A549 (cell line): ENCODE results near the gene SLCO3A1. TPM values are rescaled to one million over a fixed set of nuclear protein-coding genes. Genes with fewer than 3 reads are reported as not detected.

Experiments
- ATAC-seq, 2 experiments: fragments of 200-7000 bp in 1 of 2; fragments of >200 bp in 1 of 2; cut with Nextera tagmentation in 1 of 2; cut with Tn5 transposase in 1 of 2; 3 replicates each; pipeline versions ENCODE4 v1.8.0 to v1.9.1; 2018 to 2020; ENCODE audit warnings: mild to moderate bottlenecking in 1 of 2, moderate library complexity in 1 of 2
- CTCF ChIA-PET: fragments of 300-600 bp; sonication (Branson Sonifier 250); formaldehyde crosslinking; extraction: SDS; loops from one replicate; lab custom pipeline; 2021; ENCODE audit warnings: antibody characterized with exemption, inconsistent platforms; lab: Yijun Ruan, JAX
- POLR2A ChIA-PET: fragments of 350-600 bp; formaldehyde crosslinking; extraction: SDS; loops from one replicate; lab custom pipeline; 2021; ENCODE audit warnings: antibody characterized with exemption, inconsistent platforms; lab: Yijun Ruan, JAX
- DNase-seq, 2 experiments: peaks; one replicate each; pipeline versions ENCODE4 v3.0.0 to v3.0.0-alpha.2; 2011 to 2016; ENCODE audit warnings: low read depth in 1 of 2, low spot score in 1 of 2
- FAIRE-seq: peaks from 2 replicates; lab custom pipeline; 2011; peaks lifted over from hg19 to GRCh38; lab: Jason Lieb, UNC
- H3K27ac ChIP-seq, 2 experiments: fragments of >200 bp; sonication (Bioruptor Twin); formaldehyde crosslinking; 3 replicates each; pipeline ENCODE4 v1.5.1; 2016 to 2017
- H3K4me1 ChIP-seq: fragments of >200 bp; sonication (Bioruptor Twin); formaldehyde crosslinking; 3 replicates; pipeline ENCODE4 v1.6.1; 2016
- H3K4me2 ChIP-seq: fragments of >200 bp; sonication (Bioruptor Twin); formaldehyde crosslinking; 3 replicates; pipeline ENCODE4 v1.6.1; 2016
- H3K4me3 ChIP-seq: fragments of >200 bp; sonication (Bioruptor Twin); formaldehyde crosslinking; 3 replicates; pipeline ENCODE4 v1.5.1; 2016
- H3K9me3 ChIP-seq: fragments of >200 bp; sonication (Bioruptor Twin); formaldehyde crosslinking; 3 replicates; pipeline ENCODE4 v1.6.1; 2016
- CBX2 ChIP-seq: fragments of 200-600 bp; sonication (generic); IDR thresholded peaks from 2 replicates; pipeline ENCODE4 v1.6.1; 2016; ENCODE audit warnings: low read depth, mild to moderate bottlenecking, borderline replicate concordance
- CBX8 ChIP-seq: fragments of 200-600 bp; sonication (generic); IDR thresholded peaks from 2 replicates; pipeline ENCODE4 v1.6.1; 2016
- CEBPB ChIP-seq, 2 experiments: fragments of >200 bp in 1 of 2; sonication (Bioruptor Twin) in 1 of 2; formaldehyde crosslinking in 1 of 2; IDR thresholded peaks; 2 replicates each; pipeline ENCODE4 v1.6.1; 2012 to 2016
- CHD2 ChIP-seq: fragments of 150-350 bp; IDR thresholded peaks from 2 replicates; pipeline ENCODE4 v1.6.1; 2014; ENCODE audit warnings: low read length; ENCODE audit not compliant: partially characterized antibody
- EHF ChIP-seq: fragments of 250-450 bp; sonication (Bioruptor Pico); IDR thresholded peaks from 2 replicates; pipeline ENCODE4 v1.5.0; 2020; ENCODE audit warnings: mild to moderate bottlenecking
- ESRRA ChIP-seq: fragments of 150-350 bp; IDR thresholded peaks from 2 replicates; pipeline ENCODE4 v1.6.1; 2014; ENCODE audit warnings: mild to moderate bottlenecking, low read length, borderline replicate concordance
- FOSB ChIP-seq: fragments of 250-450 bp; sonication (Bioruptor Pico); IDR thresholded peaks from 2 replicates; pipeline ENCODE4 v1.5.0; 2020; ENCODE audit warnings: mild to moderate bottlenecking, moderate library complexity
- FOXS1 ChIP-seq: fragments of 250-450 bp; sonication (Bioruptor Pico); IDR thresholded peaks from 2 replicates; pipeline ENCODE4 v1.5.0; 2020; ENCODE audit warnings: mild to moderate bottlenecking, moderate library complexity
- HEYL ChIP-seq: fragments of 250-450 bp; sonication (Bioruptor Pico); IDR thresholded peaks from 2 replicates; pipeline ENCODE4 v1.8.0; 2021; ENCODE audit warnings: mild to moderate bottlenecking, moderate library complexity
- HOXB5 ChIP-seq: fragments of 250-450 bp; sonication (Bioruptor Pico); IDR thresholded peaks from 2 replicates; pipeline ENCODE4 v1.5.0; 2020; ENCODE audit warnings: mild to moderate bottlenecking, moderate library complexity
- JUNB ChIP-seq: fragments of >200 bp; sonication (Bioruptor Twin); formaldehyde crosslinking; IDR thresholded peaks from 2 replicates; pipeline ENCODE4 v1.6.1; 2016
- MAZ ChIP-seq: fragments of 150-350 bp; IDR thresholded peaks from 2 replicates; pipeline ENCODE4 v1.6.1; 2014; ENCODE audit warnings: antibody characterized with exemption, low read depth, low read length, borderline replicate concordance
- MYC ChIP-seq: IDR thresholded peaks from 2 replicates; pipeline ENCODE4 v1.6.1; 2012; ENCODE audit warnings: mild to moderate bottlenecking, inconsistent platforms, low read length, improper control_type of control experiment, borderline replicate concordance
- NFE2L2 ChIP-seq: fragments of 150-350 bp; conservative IDR thresholded peaks from 2 replicates; pipeline ENCODE4 v1.6.1; 2014; ENCODE audit warnings: low read length
- PHF8 ChIP-seq: fragments of 200-600 bp; sonication (generic); IDR thresholded peaks from 2 replicates; pipeline ENCODE4 v1.6.1; 2016; ENCODE audit warnings: low read depth, mild to moderate bottlenecking, antibody characterized with exemption, moderate library complexity, borderline replicate concordance
- POLR2A ChIP-seq: IDR thresholded peaks from 2 replicates; pipeline ENCODE4 v1.6.1; 2012; ENCODE audit warnings: mild to moderate bottlenecking, low read length
- RARB ChIP-seq: fragments of 250-450 bp; sonication (Bioruptor Pico); IDR thresholded peaks from 2 replicates; pipeline ENCODE4 v1.8.0; 2021; ENCODE audit warnings: mild to moderate bottlenecking, moderate library complexity
- RCOR1 ChIP-seq: fragments of 150-350 bp; IDR thresholded peaks from 2 replicates; pipeline ENCODE4 v1.6.1; 2014; ENCODE audit warnings: antibody characterized with exemption, low read length, low read depth
- RFX5 ChIP-seq: fragments of 450-650 bp; IDR thresholded peaks from 2 replicates; pipeline ENCODE4 v1.7.1; 2014; ENCODE audit warnings: antibody characterized with exemption, mild to moderate bottlenecking, moderate library complexity
- RNF2 ChIP-seq: fragments of 200-600 bp; sonication (generic); IDR thresholded peaks from 2 replicates; pipeline ENCODE4 v1.6.1; 2016; ENCODE audit warnings: low read depth, mild to moderate bottlenecking, antibody characterized with exemption, moderate library complexity, borderline replicate concordance
- SMC3 ChIP-seq: fragments of >200 bp; sonication (Bioruptor Twin); formaldehyde crosslinking; IDR thresholded peaks from 3 replicates; pipeline ENCODE4 v1.6.1; 2018; ENCODE audit warnings: inconsistent platforms
- TFCP2L1 ChIP-seq: fragments of 250-450 bp; sonication (Bioruptor Pico); IDR thresholded peaks from 2 replicates; pipeline ENCODE4 v1.5.0; 2021; ENCODE audit warnings: mild to moderate bottlenecking
- TP53 ChIP-seq: fragments of 250-450 bp; sonication (Bioruptor Pico); IDR thresholded peaks from 2 replicates; pipeline ENCODE4 v1.5.0; 2021; ENCODE audit warnings: mild to moderate bottlenecking, moderate library complexity
- ZFP36 ChIP-seq: fragments of 450-650 bp; IDR thresholded peaks from 2 replicates; pipeline ENCODE4 v1.6.1; 2014; ENCODE audit warnings: borderline replicate concordance; ENCODE audit not compliant: partially characterized antibody
- ZSCAN20 ChIP-seq: fragments of 250-450 bp; sonication (Bioruptor Pico); IDR thresholded peaks from 2 replicates; pipeline ENCODE4 v1.8.0; 2022; ENCODE audit warnings: mild to moderate bottlenecking, moderate library complexity
- WGBS: methylation state at CpG from one replicate; pipeline ENCODE4 v1.1.6; 2017; ENCODE audit errors: missing lambda C conversion rate; 5-methylcytosine and 5-hydroxymethylcytosine counted together
- polyA plus RNA-seq, 4 experiments: library from polyadenylated mRNA; depleted of rRNA in 3 of 4; stranded (reverse); fragments of >200 nt; fragmentation: RNase III in 1 of 4; extraction: RNeasy Plus Mini Kit Qiagen cat#74134 plus additional on column Dnase treatment in 1 of 4; gene quantifications; 2 replicates in 3 of 4; 3 replicates in 1 of 4; pipeline ENCODE4 v1.2.3, GENCODE V29; 2011 to 2017
- TF ChIP-seq, protein P1 (sequence below): fragments of 250-450 bp; sonication (Bioruptor Pico); IDR thresholded peaks from 2 replicates; pipeline ENCODE4 v1.5.0; 2021; ENCODE audit warnings: mild to moderate bottlenecking, moderate library complexity, borderline replicate concordance
- TF ChIP-seq, protein P2 (sequence below): fragments of 200-600 bp; sonication (generic); IDR thresholded peaks from 2 replicates; pipeline ENCODE4 v1.6.1; 2016; ENCODE audit warnings: antibody characterized with exemption, mild to moderate bottlenecking, moderate library complexity
- TF ChIP-seq, protein P3 (sequence below): fragments of 450-650 bp; IDR thresholded peaks from 2 replicates; pipeline ENCODE4 v1.6.1; 2014; ENCODE audit warnings: antibody characterized with exemption
- TF ChIP-seq, protein P4 (sequence below): IDR thresholded peaks from 2 replicates; pipeline ENCODE4 v1.6.1; 2012; ENCODE audit warnings: low read depth, borderline replicate concordance

Gene SLCO3A1
- polyA plus RNA-seq, 2 of the 4 experiments (the other 2 are of a cell fraction): 16.8 to 17.0 TPM

DNA sequence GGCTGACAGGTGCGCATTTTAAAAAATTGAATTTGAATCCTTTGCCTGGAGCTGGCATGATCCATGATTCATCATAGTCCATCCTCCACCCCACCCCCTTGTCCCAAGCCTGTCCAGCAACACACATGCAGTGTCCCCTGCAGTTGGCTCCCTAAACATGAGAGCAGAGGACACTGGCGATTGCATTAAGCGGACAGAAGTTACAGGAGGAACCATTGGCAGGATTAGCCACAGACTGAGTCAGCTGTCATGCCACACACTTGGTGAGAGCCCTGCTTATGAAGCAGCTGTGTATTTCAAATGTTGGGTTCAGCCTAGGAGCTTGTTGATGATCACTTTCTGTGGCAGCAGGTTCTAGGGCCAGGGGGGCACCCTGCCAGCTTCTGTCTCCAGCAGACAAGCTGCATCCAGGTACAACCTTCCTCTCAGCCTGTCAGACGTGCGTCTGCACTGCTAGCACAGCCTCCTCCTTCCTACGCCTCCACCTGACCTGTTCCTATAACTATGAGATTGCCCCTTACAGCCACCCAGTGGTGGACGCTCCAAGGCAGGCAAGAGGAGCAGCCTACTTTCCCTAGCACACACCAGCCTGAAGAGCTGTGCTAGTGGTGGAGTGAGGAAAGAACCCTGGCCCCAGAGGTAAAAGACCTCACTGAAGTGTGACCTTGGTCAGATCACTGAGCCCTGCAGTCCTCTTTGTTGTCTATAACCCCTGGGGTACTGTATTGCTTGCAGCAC, 121.9 kb downstream of the SLCO3A1 start:
- Histone ChIP-seq H3K4me3 (no peak overlapping the region), H3K4me1 (peaks cover 22% of the 10 kb centered on the region), H3K9me3 (no peaks in the 10 kb centered on the region), H3K4me2 (peak overlapping the region; percentile 51; the same call in 2 of the 3 replicates), H3K27ac (peak overlapping the region in 1 of 2 experiments; percentile 17; a peak in 1 of 6 replicates)
- CTCF ChIA-PET: interaction anchor here (0.8 to 11.8 kb wide), 4 partner anchors 28 to 124 kb away, joined by 3 to 149 read pairs (median 3); partner anchors contain the start of gene SLCO3A1
- FAIRE-seq (no peak), ATAC-seq (peak; percentile 75 to 81; a peak in 5 of 6 replicates), DNase-seq (no peak)
- TF ChIP-seq EHF (CRISPR knock-in tag) (no peak), FOSB (no peak), FOXS1 (CRISPR knock-in tag) (no peak), CBX2 (no peak), RCOR1 (no peak), CEBPB (IDR thresholded peaks at IDR 0.05) (no peak), PHF8 (no peak), HOXB5 (CRISPR knock-in tag) (no peak), RARB (CRISPR knock-in tag) (no peak), CBX8 (no peak), RFX5 (no peak), ZSCAN20 (CRISPR knock-in tag) (no peak), RNF2 (no peak), ZFP36 (no peak), TP53 (CRISPR knock-in tag) (no peak), CHD2 (no peak), TFCP2L1 (CRISPR knock-in tag) (no peak)
- TF ChIP-seq, protein P1, sequence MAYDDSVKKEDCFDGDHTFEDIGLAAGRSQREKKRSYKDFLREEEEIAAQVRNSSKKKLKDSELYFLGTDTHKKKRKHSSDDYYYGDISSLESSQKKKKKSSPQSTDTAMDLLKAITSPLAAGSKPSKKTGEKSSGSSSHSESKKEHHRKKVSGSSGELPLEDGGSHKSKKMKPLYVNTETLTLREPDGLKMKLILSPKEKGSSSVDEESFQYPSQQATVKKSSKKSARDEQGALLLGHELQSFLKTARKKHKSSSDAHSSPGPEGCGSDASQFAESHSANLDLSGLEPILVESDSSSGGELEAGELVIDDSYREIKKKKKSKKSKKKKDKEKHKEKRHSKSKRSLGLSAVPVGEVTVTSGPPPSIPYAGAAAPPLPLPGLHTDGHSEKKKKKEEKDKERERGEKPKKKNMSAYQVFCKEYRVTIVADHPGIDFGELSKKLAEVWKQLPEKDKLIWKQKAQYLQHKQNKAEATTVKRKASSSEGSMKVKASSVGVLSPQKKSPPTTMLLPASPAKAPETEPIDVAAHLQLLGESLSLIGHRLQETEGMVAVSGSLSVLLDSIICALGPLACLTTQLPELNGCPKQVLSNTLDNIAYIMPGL (CRISPR knock-in tag): no peak
- TF ChIP-seq, protein P2, sequence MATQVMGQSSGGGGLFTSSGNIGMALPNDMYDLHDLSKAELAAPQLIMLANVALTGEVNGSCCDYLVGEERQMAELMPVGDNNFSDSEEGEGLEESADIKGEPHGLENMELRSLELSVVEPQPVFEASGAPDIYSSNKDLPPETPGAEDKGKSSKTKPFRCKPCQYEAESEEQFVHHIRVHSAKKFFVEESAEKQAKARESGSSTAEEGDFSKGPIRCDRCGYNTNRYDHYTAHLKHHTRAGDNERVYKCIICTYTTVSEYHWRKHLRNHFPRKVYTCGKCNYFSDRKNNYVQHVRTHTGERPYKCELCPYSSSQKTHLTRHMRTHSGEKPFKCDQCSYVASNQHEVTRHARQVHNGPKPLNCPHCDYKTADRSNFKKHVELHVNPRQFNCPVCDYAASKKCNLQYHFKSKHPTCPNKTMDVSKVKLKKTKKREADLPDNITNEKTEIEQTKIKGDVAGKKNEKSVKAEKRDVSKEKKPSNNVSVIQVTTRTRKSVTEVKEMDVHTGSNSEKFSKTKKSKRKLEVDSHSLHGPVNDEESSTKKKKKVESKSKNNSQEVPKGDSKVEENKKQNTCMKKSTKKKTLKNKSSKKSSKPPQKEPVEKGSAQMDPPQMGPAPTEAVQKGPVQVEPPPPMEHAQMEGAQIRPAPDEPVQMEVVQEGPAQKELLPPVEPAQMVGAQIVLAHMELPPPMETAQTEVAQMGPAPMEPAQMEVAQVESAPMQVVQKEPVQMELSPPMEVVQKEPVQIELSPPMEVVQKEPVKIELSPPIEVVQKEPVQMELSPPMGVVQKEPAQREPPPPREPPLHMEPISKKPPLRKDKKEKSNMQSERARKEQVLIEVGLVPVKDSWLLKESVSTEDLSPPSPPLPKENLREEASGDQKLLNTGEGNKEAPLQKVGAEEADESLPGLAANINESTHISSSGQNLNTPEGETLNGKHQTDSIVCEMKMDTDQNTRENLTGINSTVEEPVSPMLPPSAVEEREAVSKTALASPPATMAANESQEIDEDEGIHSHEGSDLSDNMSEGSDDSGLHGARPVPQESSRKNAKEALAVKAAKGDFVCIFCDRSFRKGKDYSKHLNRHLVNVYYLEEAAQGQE: no peak
- WGBS: 78% methylated on average over 7 of the region's 7 CpGs
- POLR2A ChIA-PET: interaction anchor here (1.0 kb wide), 1 partner anchor 121 kb away, joined by 4 read pairs; no protein-coding TSS in a partner anchor

DNA sequence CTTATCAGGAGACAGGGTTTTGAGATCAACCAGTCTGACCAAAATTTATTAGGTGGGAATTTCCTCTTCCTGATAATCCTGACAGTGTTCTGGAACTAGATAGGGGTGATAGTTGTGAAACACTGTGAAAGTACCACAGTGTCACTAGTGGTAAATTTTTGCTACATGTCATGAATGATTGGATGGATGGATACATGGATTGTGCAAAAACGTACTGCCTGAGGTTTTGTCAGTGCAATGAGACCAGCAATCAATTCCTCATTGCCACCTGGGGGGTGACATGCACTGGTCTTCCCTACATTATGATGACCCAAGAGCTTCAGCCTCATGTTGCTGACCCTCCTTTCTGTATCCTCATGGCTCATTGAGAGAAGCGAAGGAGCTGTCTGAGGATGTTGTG, 123.5 kb downstream of the SLCO3A1 start:
- ATAC-seq: no peak
- Histone ChIP-seq H3K4me1 (peaks cover 22% of the 10 kb centered on the region), H3K4me2 (no peak overlapping the region), H3K27ac (no peak overlapping the region), H3K9me3 (no peaks in the 10 kb centered on the region), H3K4me3 (no peak overlapping the region)
- WGBS: 61% methylated on average over 2 of the region's 2 CpGs
- ChIA-PET POLR2A (no interaction called here), CTCF (interaction anchor here (2.0 to 11.8 kb wide), 2 partner anchors 100 to 126 kb away, joined by 6 to 149 read pairs; partner anchors contain the start of gene SLCO3A1)
- no peak for DNase-seq
- no peak for FAIRE-seq
- TF ChIP-seq ESRRA: no peak
- no peak for TF ChIP-seq SMC3
- TF ChIP-seq NFE2L2: no peak
- TF ChIP-seq, protein P1 (CRISPR knock-in tag): no peak
- no peak for TF ChIP-seq POLR2A
- TF ChIP-seq MYC: no peak
- TF ChIP-seq, protein P3, sequence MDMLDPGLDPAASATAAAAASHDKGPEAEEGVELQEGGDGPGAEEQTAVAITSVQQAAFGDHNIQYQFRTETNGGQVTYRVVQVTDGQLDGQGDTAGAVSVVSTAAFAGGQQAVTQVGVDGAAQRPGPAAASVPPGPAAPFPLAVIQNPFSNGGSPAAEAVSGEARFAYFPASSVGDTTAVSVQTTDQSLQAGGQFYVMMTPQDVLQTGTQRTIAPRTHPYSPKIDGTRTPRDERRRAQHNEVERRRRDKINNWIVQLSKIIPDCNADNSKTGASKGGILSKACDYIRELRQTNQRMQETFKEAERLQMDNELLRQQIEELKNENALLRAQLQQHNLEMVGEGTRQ: no peak
- TF ChIP-seq, protein P4, sequence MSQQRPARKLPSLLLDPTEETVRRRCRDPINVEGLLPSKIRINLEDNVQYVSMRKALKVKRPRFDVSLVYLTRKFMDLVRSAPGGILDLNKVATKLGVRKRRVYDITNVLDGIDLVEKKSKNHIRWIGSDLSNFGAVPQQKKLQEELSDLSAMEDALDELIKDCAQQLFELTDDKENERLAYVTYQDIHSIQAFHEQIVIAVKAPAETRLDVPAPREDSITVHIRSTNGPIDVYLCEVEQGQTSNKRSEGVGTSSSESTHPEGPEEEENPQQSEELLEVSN: no peak
- TF ChIP-seq EHF (CRISPR knock-in tag): no peak
- no peak for TF ChIP-seq HEYL (CRISPR knock-in tag)
- TF ChIP-seq MAZ: no peak
- TF ChIP-seq TP53 (CRISPR knock-in tag): no peak
- TF ChIP-seq JUNB: no peak
- TF ChIP-seq CBX8: no peak
